Neuronal stem cell (in vitro differentiated cells): ENCODE data around the gene ORC3.

Experiments used
- DNase-seq: peaks from one replicate; pipeline ENCODE4 v3.0.0-alpha.2; 2013; ENCODE audit warnings: low spot score
- H2AFZ ChIP-seq: one replicate; pipeline ENCODE4 v1.6.1; 2013; ENCODE audit warnings: mild to moderate bottlenecking, low read length, inconsistent platforms
- H2AK5ac ChIP-seq: 2 replicates; pipeline ENCODE4 v1.6.1; 2013; ENCODE audit warnings: low read depth, mild to moderate bottlenecking, inconsistent platforms, low read length, moderate library complexity, mixed read lengths
- H2BK120ac ChIP-seq: 2 replicates; pipeline ENCODE4 v1.6.1; 2013; ENCODE audit warnings: low read depth, mild to moderate bottlenecking, inconsistent platforms, low read length, moderate library complexity, mixed read lengths
- H2BK12ac ChIP-seq: one replicate; pipeline ENCODE4 v1.6.1; 2013; ENCODE audit warnings: low read length, inconsistent platforms
- H2BK15ac ChIP-seq: 2 replicates; pipeline ENCODE4 v1.6.1; 2013; ENCODE audit warnings: mild to moderate bottlenecking, low read length, inconsistent platforms, mixed read lengths
- H2BK5ac ChIP-seq: one replicate; pipeline ENCODE4 v1.6.1; 2013; ENCODE audit warnings: inconsistent platforms, mild to moderate bottlenecking, low read length, moderate library complexity
- H3K14ac ChIP-seq: one replicate; pipeline ENCODE4 v1.6.1; 2013; ENCODE audit warnings: low read length, inconsistent platforms
- H3K18ac ChIP-seq: 2 replicates; pipeline ENCODE4 v1.6.1; 2013; ENCODE audit warnings: low read length, inconsistent platforms
- H3K23ac ChIP-seq: 2 replicates; pipeline ENCODE4 v1.6.1; 2013; ENCODE audit warnings: low read depth, mild to moderate bottlenecking, mixed read lengths, low read length, inconsistent platforms; ENCODE audit not compliant: poor library complexity
- H3K27ac ChIP-seq: replicated peaks from 3 replicates; pipeline ENCODE4 v1.5.1; 2013; ENCODE audit warnings: low read length, inconsistent platforms
- H3K27me3 ChIP-seq, 3 experiments: 2 replicates each; pipeline ENCODE4 v1.6.1; 2013; ENCODE audit warnings: low read length in 3 of 3, mild to moderate bottlenecking in 2 of 3, inconsistent platforms in 1 of 3, low read depth in 1 of 3, mixed read lengths in 1 of 3, moderate library complexity in 1 of 3; ENCODE audit not compliant: control insufficient read depth in 3 of 3, insufficient read depth in 3 of 3
- H3K36me3 ChIP-seq, 2 donors: replicated peaks in 1 of 2; 2 replicates each; pipeline ENCODE4 v1.6.1; 2013; ENCODE audit warnings: low read length in 2 of 2; ENCODE audit not compliant: control insufficient read depth in 2 of 2, insufficient read depth in 2 of 2
- H3K4ac ChIP-seq: 2 replicates; pipeline ENCODE4 v1.6.1; 2013; ENCODE audit warnings: inconsistent platforms, mild to moderate bottlenecking, low read length, moderate library complexity
- H3K4me1 ChIP-seq, 2 donors: 1 replicate in 1 of 2; 2 replicates in 1 of 2; pipeline ENCODE4 v1.6.1; 2013; ENCODE audit warnings: low read length in 2 of 2, low read depth in 1 of 2; ENCODE audit not compliant: control insufficient read depth in 2 of 2, insufficient read depth in 1 of 2
- H3K4me2 ChIP-seq: one replicate; pipeline ENCODE4 v1.6.1; 2013; ENCODE audit warnings: mild to moderate bottlenecking, low read length, inconsistent platforms; ENCODE audit not compliant: insufficient read depth, poor library complexity, severe bottlenecking
- H3K4me3 ChIP-seq, 2 donors: 2 replicates each; pipeline ENCODE4 v1.5.1; 2013; ENCODE audit warnings: low read length in 2 of 2, mild to moderate bottlenecking in 2 of 2, inconsistent platforms in 1 of 2, moderate library complexity in 1 of 2
- H3K79me1 ChIP-seq: one replicate; pipeline ENCODE4 v1.6.1; 2013; ENCODE audit warnings: low read depth, mild to moderate bottlenecking, inconsistent platforms, low read length, moderate library complexity
- H3K9ac ChIP-seq: one replicate; pipeline ENCODE4 v1.6.1; 2013; ENCODE audit warnings: mild to moderate bottlenecking, low read depth, low read length, inconsistent platforms; ENCODE audit not compliant: poor library complexity
- H3K9me3 ChIP-seq, 2 donors: replicated peaks in 1 of 2; 2 replicates each; pipeline versions ENCODE3 to v1.6.1; 2013; ENCODE audit warnings: low read length in 2 of 2, mild to moderate bottlenecking in 2 of 2, inconsistent platforms in 1 of 2, low read depth in 1 of 2, mixed read lengths in 1 of 2, moderate library complexity in 1 of 2; ENCODE audit not compliant: control insufficient read depth in 2 of 2, insufficient read depth in 1 of 2
- H4K8ac ChIP-seq: one replicate; pipeline ENCODE4 v1.6.1; 2013; ENCODE audit warnings: low read depth, mild to moderate bottlenecking, inconsistent platforms, low read length, moderate library complexity
- H4K91ac ChIP-seq: one replicate; pipeline ENCODE4 v1.6.1; 2013; ENCODE audit warnings: low read length, low read depth, mild to moderate bottlenecking, inconsistent platforms; ENCODE audit not compliant: poor library complexity
- WGBS, 2 donors: extraction: QIAGEN DNeasy Blood & Tissue Kit; methylation state at CpG; one replicate each; pipeline ENCODE4 v1.1.7; 2013; ENCODE audit warnings: missing lambda C conversion rate in 2 of 2, mixed read lengths in 1 of 2; ENCODE audit not compliant: insufficient read length in 2 of 2, insufficient replicate concordance in 1 of 2; ENCODE audit errors: extremely low coverage in 2 of 2; 5-methylcytosine and 5-hydroxymethylcytosine counted together

ORC3 gene

GRCh38 chr6:87675004-87675681 lies 85.2 kb downstream of the ORC3 start:
- H3K4me2 ChIP-seq: no peak overlapping the region
- no peaks in the 10 kb centered on the region for H3K79me1 ChIP-seq
- no peak overlapping the region for H3K23ac ChIP-seq
- H2BK120ac ChIP-seq: no peak overlapping the region
- no peak overlapping the region for H3K4ac ChIP-seq
- no peak overlapping the region for H4K91ac ChIP-seq
- peaks cover 14 to 95% of the 10 kb centered on the region in 2 donors for H3K36me3 ChIP-seq
- H3K27ac ChIP-seq: no peak overlapping the region
- H2AFZ ChIP-seq: no peak overlapping the region
- no peak overlapping the region for H3K9ac ChIP-seq
- no CpG with 5 or more reads among the region's 4 CpGs for WGBS, 2 donors
- H2BK15ac ChIP-seq: no peak overlapping the region
- H2BK5ac ChIP-seq: no peak overlapping the region
- H2BK12ac ChIP-seq: no peak overlapping the region
- DNase-seq: no peak
- H3K4me1 ChIP-seq: no peaks in the 10 kb centered on the region
- H3K4me3 ChIP-seq: no peak overlapping the region
- H3K27me3 ChIP-seq: no peaks in the 10 kb centered on the region
- no peak overlapping the region for H3K18ac ChIP-seq
- no peaks in the 10 kb centered on the region for H3K9me3 ChIP-seq
- H4K8ac ChIP-seq: no peak overlapping the region
- no peak overlapping the region for H2AK5ac ChIP-seq
- H3K14ac ChIP-seq: no peak overlapping the region

GRCh38 chr6:87682310-87682709 lies 92.4 kb downstream of the ORC3 start:
- no peak for DNase-seq
- no peak overlapping the region for H3K9ac ChIP-seq
- H3K27ac ChIP-seq: no peak overlapping the region
- H2BK5ac ChIP-seq: no peak overlapping the region
- no peaks in the 10 kb centered on the region for H3K4me1 ChIP-seq
- no peak overlapping the region for H2AK5ac ChIP-seq
- no peak overlapping the region for H3K23ac ChIP-seq
- no peak overlapping the region for H3K14ac ChIP-seq
- no peak overlapping the region for H2BK15ac ChIP-seq
- peaks cover 5% of the 10 kb centered on the region for H3K79me1 ChIP-seq
- H2BK120ac ChIP-seq: no peak overlapping the region
- no peak overlapping the region for H3K18ac ChIP-seq
- no peaks in the 10 kb centered on the region for H3K27me3 ChIP-seq
- H4K91ac ChIP-seq: no peak overlapping the region
- no peak overlapping the region for H3K4me2 ChIP-seq
- no peak overlapping the region for H4K8ac ChIP-seq
- no peaks in the 10 kb centered on the region for H3K9me3 ChIP-seq
- no peak overlapping the region for H2AFZ ChIP-seq
- H3K4ac ChIP-seq: no peak overlapping the region
- H2BK12ac ChIP-seq: no peak overlapping the region
- peaks cover 2 to 55% of the 10 kb centered on the region in 2 donors for H3K36me3 ChIP-seq
- no peak overlapping the region for H3K4me3 ChIP-seq

GRCh38 chr6:87683890-87684289 lies 94.0 kb downstream of the ORC3 start:
- Histone ChIP-seq H4K91ac (no peak overlapping the region), H3K4me1 (no peaks in the 10 kb centered on the region), H3K27ac (no peak overlapping the region), H3K9ac (no peak overlapping the region), H2BK12ac (no peak overlapping the region), H3K4me3 (no peak overlapping the region), H3K79me1 (peaks cover 5% of the 10 kb centered on the region), H2AFZ (no peak overlapping the region), H3K18ac (no peak overlapping the region), H3K27me3 (no peaks in the 10 kb centered on the region), H3K9me3 (no peaks in the 10 kb centered on the region), H2BK15ac (no peak overlapping the region), H3K4ac (no peak overlapping the region), H2AK5ac (no peak overlapping the region), H3K23ac (no peak overlapping the region), H3K4me2 (no peak overlapping the region), H2BK5ac (no peak overlapping the region), H2BK120ac (no peak overlapping the region), H4K8ac (no peak overlapping the region), H3K14ac (no peak overlapping the region), H3K36me3 (peaks cover 2 to 44% of the 10 kb centered on the region in 2 donors)
- no CpG with 5 or more reads among the region's 3 CpGs for WGBS, 2 donors
- no peak for DNase-seq

- WGBS, 2 donors: no CpG with 5 or more reads among the region's 1 CpG
Observed at GRCh38 chr6:87684895-87685654, 95.1 kb downstream of the ORC3 start.

More at GRCh38 chr6:87684895-87685654, 95.1 kb downstream of the ORC3 start:
- no peak for DNase-seq
- H3K9ac ChIP-seq: no peak overlapping the region
- H2AK5ac ChIP-seq: no peak overlapping the region
- H3K23ac ChIP-seq: no peak overlapping the region
- no peak overlapping the region for H2BK15ac ChIP-seq
- H3K18ac ChIP-seq: no peak overlapping the region
- H4K91ac ChIP-seq: no peak overlapping the region
- no peak overlapping the region for H2BK120ac ChIP-seq
- no peak overlapping the region for H3K4ac ChIP-seq
- H3K4me1 ChIP-seq: no peaks in the 10 kb centered on the region
- H2BK12ac ChIP-seq: no peak overlapping the region
- H4K8ac ChIP-seq: no peak overlapping the region
- H2AFZ ChIP-seq: no peak overlapping the region
- H3K14ac ChIP-seq: no peak overlapping the region
- H3K27me3 ChIP-seq: no peaks in the 10 kb centered on the region
- H3K27ac ChIP-seq: no peak overlapping the region
- H3K4me3 ChIP-seq: no peak overlapping the region
- peaks cover 5% of the 10 kb centered on the region for H3K79me1 ChIP-seq
- peaks cover 0 to 35% of the 10 kb centered on the region in 2 donors for H3K36me3 ChIP-seq
- H2BK5ac ChIP-seq: no peak overlapping the region
- no peaks in the 10 kb centered on the region for H3K9me3 ChIP-seq
- H3K4me2 ChIP-seq: no peak overlapping the region
